ENCODE measurements around the gene RASSF4.

Gene RASSF4

GRCh38 chr10:44958196-44958897 lies 1.3 kb upstream of the RASSF4 start:
- WGBS, 2 experiments (ENCODE audit: insufficient coverage in 2 of 2) = 59 to 74% methylated on average over 4 of the region's 5 CpGs
- H3K4me3 ChIP-seq (ENCODE audit: extremely low read depth, insufficient read depth, low read length, poor library complexity, severe bottlenecking) = peak overlapping the region; percentile 61
- peaks cover 4% of the 10 kb centered on the region for H3K9me3 ChIP-seq (ENCODE audit: control insufficient read depth, low read length)
- H3K27ac ChIP-seq (ENCODE audit: low read depth, low read length, severe bottlenecking) = peak overlapping the region; percentile 93
- peaks cover 2% of the 10 kb centered on the region for H3K36me3 ChIP-seq (ENCODE audit: control insufficient read depth, insufficient read depth, low read length)
- peaks cover 18% of the 10 kb centered on the region for H3K4me1 ChIP-seq (ENCODE audit: control insufficient read depth, insufficient read depth, low read length, poor library complexity, severe bottlenecking)

- Histone ChIP-seq H3K9me3 (ENCODE audit: control insufficient read depth, low read length) (peaks cover 4% of the 10 kb centered on the region), H3K36me3 (ENCODE audit: control insufficient read depth, insufficient read depth, low read length) (peaks cover 2% of the 10 kb centered on the region), H3K27ac (ENCODE audit: low read depth, low read length, severe bottlenecking) (peak overlapping the region; percentile 93), H3K4me1 (ENCODE audit: control insufficient read depth, insufficient read depth, low read length, poor library complexity, severe bottlenecking) (peaks cover 18% of the 10 kb centered on the region), H3K4me3 (ENCODE audit: extremely low read depth, insufficient read depth, low read length, poor library complexity, severe bottlenecking) (peak overlapping the region; percentile 61)
- WGBS, 2 experiments (ENCODE audit: insufficient coverage in 2 of 2) = 7% methylated on average over 3 to 4 of the region's 6 CpGs
Measured at GRCh38 chr10:44958898-44959246, 730 bp upstream of the RASSF4 start.

DNA sequence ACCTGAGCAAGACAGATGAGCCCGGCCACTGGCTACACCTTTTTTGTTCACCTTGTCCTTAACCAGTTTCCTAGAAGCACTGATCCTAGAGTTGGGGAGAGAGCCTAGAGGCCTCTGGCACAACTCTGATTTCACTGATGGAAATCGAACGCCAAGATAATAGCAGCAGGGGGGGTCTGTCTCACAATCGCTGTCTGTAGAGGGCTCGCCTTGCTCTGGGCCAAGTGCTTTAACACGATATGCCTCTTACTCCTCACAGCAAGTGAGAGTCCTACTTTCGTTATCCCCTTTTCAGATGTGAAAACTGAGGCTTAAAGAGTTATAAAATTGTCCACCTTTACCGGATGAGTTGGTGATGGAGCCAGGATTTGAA lies 472 bp downstream of the RASSF4 start:
- peaks cover 2% of the 10 kb centered on the region for H3K36me3 ChIP-seq (ENCODE audit: control insufficient read depth, insufficient read depth, low read length)
- H3K9me3 ChIP-seq (ENCODE audit: control insufficient read depth, low read length) = peaks cover 4% of the 10 kb centered on the region
- peak overlapping the region; percentile 64 for H3K27ac ChIP-seq (ENCODE audit: low read depth, low read length, severe bottlenecking)
- WGBS, 2 experiments (ENCODE audit: insufficient coverage in 2 of 2) = 34 to 46% methylated on average over 5 of the region's 8 CpGs
- peaks cover 30% of the 10 kb centered on the region for H3K4me1 ChIP-seq (ENCODE audit: control insufficient read depth, insufficient read depth, low read length, poor library complexity, severe bottlenecking)
- peak overlapping the region; percentile 61 for H3K4me3 ChIP-seq (ENCODE audit: extremely low read depth, insufficient read depth, low read length, poor library complexity, severe bottlenecking)

DNA sequence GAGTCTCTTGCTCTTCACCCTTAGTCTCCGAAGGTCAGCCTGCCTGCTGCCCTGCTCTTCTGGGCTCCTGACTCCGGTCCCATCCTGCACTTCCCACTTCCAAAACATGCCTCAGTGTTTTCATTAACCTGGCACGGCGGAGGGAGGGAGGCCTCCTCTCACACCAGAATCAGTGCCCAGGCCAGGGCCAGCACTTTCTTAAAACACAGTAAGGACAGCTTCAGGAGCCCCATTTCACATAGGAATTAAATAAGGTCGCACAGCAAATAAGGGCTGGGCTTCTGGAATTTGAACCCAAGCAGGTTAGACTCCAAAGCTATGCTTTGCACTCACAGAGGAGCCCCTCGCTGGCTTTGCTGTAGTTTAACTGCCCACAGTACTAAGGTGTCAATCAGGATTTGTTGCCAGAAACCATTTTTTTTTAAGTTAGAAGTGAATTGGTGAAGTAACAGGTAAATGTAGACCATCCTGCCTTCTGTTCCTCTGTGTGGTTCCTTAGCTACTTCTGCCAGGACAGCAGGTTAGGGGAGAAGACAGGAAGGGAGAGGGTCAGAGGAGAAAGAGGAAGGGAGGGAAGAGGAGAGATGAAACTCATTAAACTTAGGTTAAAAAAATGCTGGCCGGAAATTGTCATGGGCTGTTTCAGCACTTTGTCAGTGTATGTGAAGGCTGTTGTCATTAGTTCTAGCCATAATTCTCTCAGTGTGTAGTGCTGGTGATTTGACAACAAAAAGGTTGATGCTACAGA lies 1.1 kb downstream of the RASSF4 start:
- peak overlapping the region; percentile 61 for H3K4me3 ChIP-seq (ENCODE audit: extremely low read depth, insufficient read depth, low read length, poor library complexity, severe bottlenecking)

GRCh38 chr10:44961230-44961571 lies 1.6 kb downstream of the RASSF4 start:
- Histone ChIP-seq H3K36me3 (ENCODE audit: control insufficient read depth, insufficient read depth, low read length) (no peaks in the 10 kb centered on the region), H3K4me1 (ENCODE audit: control insufficient read depth, insufficient read depth, low read length, poor library complexity, severe bottlenecking) (peaks cover 41% of the 10 kb centered on the region), H3K9me3 (ENCODE audit: control insufficient read depth, low read length) (peaks cover 4% of the 10 kb centered on the region), H3K27ac (ENCODE audit: low read depth, low read length, severe bottlenecking) (no peak overlapping the region), H3K4me3 (ENCODE audit: extremely low read depth, insufficient read depth, low read length, poor library complexity, severe bottlenecking) (no peak overlapping the region)
- WGBS, 2 experiments (ENCODE audit: insufficient coverage in 2 of 2) = 68 to 80% methylated on average over 4 of the region's 4 CpGs

More for the DNA sequence above, 1.1 kb downstream of the RASSF4 start:
- Histone ChIP-seq H3K36me3 (ENCODE audit: control insufficient read depth, insufficient read depth, low read length) (peaks cover under 1% of the 10 kb centered on the region), H3K27ac (ENCODE audit: low read depth, low read length, severe bottlenecking) (no peak overlapping the region), H3K4me1 (ENCODE audit: control insufficient read depth, insufficient read depth, low read length, poor library complexity, severe bottlenecking) (peaks cover 35% of the 10 kb centered on the region), H3K9me3 (ENCODE audit: control insufficient read depth, low read length) (peaks cover 4% of the 10 kb centered on the region)
- WGBS, 2 experiments (ENCODE audit: insufficient coverage in 2 of 2) = 80 to 85% methylated on average over 4 to 7 of the region's 7 CpGs

- 87 to 91% methylated on average over 9 of the region's 11 CpGs for WGBS, 2 experiments (ENCODE audit: insufficient coverage in 2 of 2)
- Histone ChIP-seq H3K27ac (ENCODE audit: low read depth, low read length, severe bottlenecking) (no peak overlapping the region), H3K4me1 (ENCODE audit: control insufficient read depth, insufficient read depth, low read length, poor library complexity, severe bottlenecking) (peaks cover 50% of the 10 kb centered on the region), H3K36me3 (ENCODE audit: control insufficient read depth, insufficient read depth, low read length) (no peaks in the 10 kb centered on the region), H3K9me3 (ENCODE audit: control insufficient read depth, low read length) (no peaks in the 10 kb centered on the region), H3K4me3 (ENCODE audit: extremely low read depth, insufficient read depth, low read length, poor library complexity, severe bottlenecking) (no peak overlapping the region)
Measured at GRCh38 chr10:44961931-44962750, 2.5 kb downstream of the RASSF4 start.

- H3K36me3 ChIP-seq (ENCODE audit: control insufficient read depth, insufficient read depth, low read length) = no peaks in the 10 kb centered on the region
- no peak overlapping the region for H3K4me3 ChIP-seq (ENCODE audit: extremely low read depth, insufficient read depth, low read length, poor library complexity, severe bottlenecking)
- H3K4me1 ChIP-seq (ENCODE audit: control insufficient read depth, insufficient read depth, low read length, poor library complexity, severe bottlenecking) = peaks cover 57% of the 10 kb centered on the region
- H3K9me3 ChIP-seq (ENCODE audit: control insufficient read depth, low read length) = no peaks in the 10 kb centered on the region
- 56 to 76% methylated on average over 12 to 14 of the region's 19 CpGs for WGBS, 2 experiments (ENCODE audit: insufficient coverage in 2 of 2)
- H3K27ac ChIP-seq (ENCODE audit: low read depth, low read length, severe bottlenecking) = no peak overlapping the region
Measured at GRCh38 chr10:44962870-44963738, 3.5 kb downstream of the RASSF4 start.

- 56 to 69% methylated on average over 11 to 12 of the region's 15 CpGs for WGBS, 2 experiments (ENCODE audit: insufficient coverage in 2 of 2)
- no peaks in the 10 kb centered on the region for H3K36me3 ChIP-seq (ENCODE audit: control insufficient read depth, insufficient read depth, low read length)
- H3K4me3 ChIP-seq (ENCODE audit: extremely low read depth, insufficient read depth, low read length, poor library complexity, severe bottlenecking) = no peak overlapping the region
- H3K9me3 ChIP-seq (ENCODE audit: control insufficient read depth, low read length) = no peaks in the 10 kb centered on the region
- H3K27ac ChIP-seq (ENCODE audit: low read depth, low read length, severe bottlenecking) = peak overlapping the region; percentile 84
- H3K4me1 ChIP-seq (ENCODE audit: control insufficient read depth, insufficient read depth, low read length, poor library complexity, severe bottlenecking) = peaks cover 51% of the 10 kb centered on the region
Measured at GRCh38 chr10:44963772-44964633, 4.4 kb downstream of the RASSF4 start.

DNA sequence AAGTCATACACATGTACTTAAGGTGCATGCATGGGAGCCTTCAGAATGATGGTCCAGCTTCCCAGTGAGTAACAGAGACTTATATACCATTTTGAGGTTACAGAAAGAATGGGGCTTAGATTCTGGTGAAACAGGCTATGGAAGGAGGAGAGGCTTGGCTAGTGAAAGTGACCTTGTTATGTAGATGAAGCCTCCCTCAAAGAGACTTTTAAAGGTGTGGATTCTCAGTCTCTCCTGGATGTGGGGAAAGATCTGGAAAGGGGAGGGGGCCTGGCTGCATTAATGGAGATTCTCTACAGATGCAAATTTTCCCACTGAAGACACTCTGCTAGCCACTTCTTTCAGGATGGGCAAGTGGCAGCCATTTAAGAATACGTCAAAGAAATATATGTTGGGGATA lies 5.5 kb downstream of the RASSF4 start:
- H3K36me3 ChIP-seq (ENCODE audit: control insufficient read depth, insufficient read depth, low read length) = no peaks in the 10 kb centered on the region
- no CpG with 5 or more reads among the region's 1 CpG for WGBS, 2 experiments (ENCODE audit: insufficient coverage in 2 of 2)
- H3K4me1 ChIP-seq (ENCODE audit: control insufficient read depth, insufficient read depth, low read length, poor library complexity, severe bottlenecking) = peaks cover 51% of the 10 kb centered on the region
- H3K27ac ChIP-seq (ENCODE audit: low read depth, low read length, severe bottlenecking) = no peak overlapping the region
- H3K9me3 ChIP-seq (ENCODE audit: control insufficient read depth, low read length) = no peaks in the 10 kb centered on the region
- no peak overlapping the region for H3K4me3 ChIP-seq (ENCODE audit: extremely low read depth, insufficient read depth, low read length, poor library complexity, severe bottlenecking)

Data from mesodermal cell (in vitro differentiated cells).